Tibial artery (tissue), 4 donors: Measurements from ENCODE around the gene FAM98C.

Experiments
- DNase-seq, 2 donors: peaks; one replicate each; pipeline ENCODE4 v3.0.0-alpha.2; 2019
- H3K27ac ChIP-seq, 2 donors: fragments of 200-600 bp; sonication (generic) in 1 of 2; 1 replicate in 1 of 2; 2 replicates in 1 of 2; pipeline ENCODE4 v1.5.1; 2018 to 2019; ENCODE audit warnings: mild to moderate bottlenecking in 1 of 2
- H3K27me3 ChIP-seq, 2 donors: fragments of 200-600 bp; sonication (generic) in 1 of 2; one replicate each; pipeline versions ENCODE4 v1.5.1 to v1.6.0; 2016 to 2019
- H3K36me3 ChIP-seq, 3 donors: fragments of 200-600 bp; sonication (generic) in 2 of 3; one replicate each; pipeline ENCODE4 v1.5.1; 2016 to 2019; ENCODE audit warnings: mild to moderate bottlenecking in 2 of 3
- H3K4me1 ChIP-seq, 4 donors: fragments of 200-600 bp; sonication (generic) in 2 of 4; 1 replicate in 3 of 4; 2 replicates in 1 of 4; pipeline ENCODE4 v1.5.1; 2016 to 2019
- H3K4me3 ChIP-seq, 2 donors: fragments of 200-600 bp; sonication (generic) in 1 of 2; 1 replicate in 1 of 2; 2 replicates in 1 of 2; pipeline ENCODE4 v1.5.1; 2018 to 2019; ENCODE audit warnings: mild to moderate bottlenecking in 2 of 2
- H3K9me3 ChIP-seq, 3 donors: fragments of 200-600 bp; sonication (generic) in 1 of 3; one replicate each; pipeline ENCODE4 v1.5.1; 2016 to 2019
- intact Hi-C: fragments of 100-400 bp; cut with DNase I; formaldehyde crosslinking; loops from one replicate; pipeline ENCODE4 v1.15.0; 2023; ENCODE audit warnings: low total_unique reads
- TF ChIP-seq, protein P1 (sequence below), 2 experiments: fragments of 200-600 bp in 1 of 2; fragments of 450-650 bp in 1 of 2; IDR thresholded peaks; one replicate each; pipeline ENCODE4 v1.5.1; 2017 to 2019; ENCODE audit warnings: antibody characterized with exemption in 2 of 2, mild to moderate bottlenecking in 1 of 2, moderate library complexity in 1 of 2

The FAM98C gene

GRCh38 chr19:38375098-38375493 is 27.8 kb upstream of the FAM98C start:
- H3K36me3 ChIP-seq: peaks cover 25 to 39% (median 31%) of the 10 kb centered on the region in 3 donors

GRCh38 chr19:38375748-38376147 is 27.1 kb upstream of the FAM98C start:
- no peak for DNase-seq
- intact Hi-C loops: loop anchor here (2.0 kb wide), 1 partner anchor 143 kb away; no protein-coding TSS in a partner anchor
- Histone ChIP-seq H3K9me3 (no peaks in the 10 kb centered on the region), H3K27ac (peak overlapping the region in 1 of 2 donors; percentile 82), H3K27me3 (no peaks in the 10 kb centered on the region), H3K4me3 (peak overlapping the region; percentile 66 to 95), H3K4me1 (peaks cover 0 to 25% (median 20%) of the 10 kb centered on the region in 4 donors), H3K36me3 (peaks cover 31 to 45% (median 34%) of the 10 kb centered on the region in 3 donors)
- TF ChIP-seq, protein P1, sequence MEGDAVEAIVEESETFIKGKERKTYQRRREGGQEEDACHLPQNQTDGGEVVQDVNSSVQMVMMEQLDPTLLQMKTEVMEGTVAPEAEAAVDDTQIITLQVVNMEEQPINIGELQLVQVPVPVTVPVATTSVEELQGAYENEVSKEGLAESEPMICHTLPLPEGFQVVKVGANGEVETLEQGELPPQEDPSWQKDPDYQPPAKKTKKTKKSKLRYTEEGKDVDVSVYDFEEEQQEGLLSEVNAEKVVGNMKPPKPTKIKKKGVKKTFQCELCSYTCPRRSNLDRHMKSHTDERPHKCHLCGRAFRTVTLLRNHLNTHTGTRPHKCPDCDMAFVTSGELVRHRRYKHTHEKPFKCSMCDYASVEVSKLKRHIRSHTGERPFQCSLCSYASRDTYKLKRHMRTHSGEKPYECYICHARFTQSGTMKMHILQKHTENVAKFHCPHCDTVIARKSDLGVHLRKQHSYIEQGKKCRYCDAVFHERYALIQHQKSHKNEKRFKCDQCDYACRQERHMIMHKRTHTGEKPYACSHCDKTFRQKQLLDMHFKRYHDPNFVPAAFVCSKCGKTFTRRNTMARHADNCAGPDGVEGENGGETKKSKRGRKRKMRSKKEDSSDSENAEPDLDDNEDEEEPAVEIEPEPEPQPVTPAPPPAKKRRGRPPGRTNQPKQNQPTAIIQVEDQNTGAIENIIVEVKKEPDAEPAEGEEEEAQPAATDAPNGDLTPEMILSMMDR (IDR thresholded peaks at IDR 0.05): no peak

More at GRCh38 chr19:38375098-38375493, 27.8 kb upstream of the FAM98C start:
- intact Hi-C loops: loop anchor here (2.0 kb wide), 1 partner anchor 142 kb away; no protein-coding TSS in a partner anchor
- Histone ChIP-seq H3K4me1 (peaks cover 0 to 25% (median 20%) of the 10 kb centered on the region in 4 donors), H3K9me3 (no peaks in the 10 kb centered on the region), H3K4me3 (peak overlapping the region; percentile 66 to 95), H3K27me3 (no peaks in the 10 kb centered on the region), H3K27ac (peak overlapping the region; percentile 82 to 91)
- TF ChIP-seq, protein P1 (IDR thresholded peaks at IDR 0.05): no peak
- DNase-seq: no peak

DNA sequence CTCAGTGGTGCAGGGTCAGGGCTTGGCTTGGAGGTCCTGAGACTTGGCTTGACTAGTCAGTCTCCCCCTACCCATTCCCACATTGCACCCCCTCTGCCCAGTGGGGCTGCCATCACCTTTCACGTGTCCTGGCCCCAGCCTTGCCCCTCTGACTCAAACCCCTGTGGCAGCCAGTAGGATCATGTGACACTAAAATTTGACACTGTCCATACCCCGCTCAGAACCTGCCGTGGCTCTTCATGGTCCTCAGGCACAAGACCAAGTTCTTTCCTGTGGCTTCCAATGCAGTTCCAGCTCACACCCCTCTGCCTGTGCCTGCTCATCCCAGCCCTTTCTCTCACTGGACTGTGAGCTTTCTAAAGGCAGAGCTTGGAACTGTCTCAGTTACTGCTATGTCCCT is 26.3 kb upstream of the FAM98C start:
- Histone ChIP-seq H3K27me3 (no peaks in the 10 kb centered on the region), H3K4me1 (peaks cover 0 to 25% (median 20%) of the 10 kb centered on the region in 4 donors), H3K9me3 (no peaks in the 10 kb centered on the region), H3K36me3 (peaks cover 39 to 53% (median 42%) of the 10 kb centered on the region in 3 donors), H3K4me3 (no peak overlapping the region), H3K27ac (no peak overlapping the region)
- DNase-seq: no peak
- intact Hi-C loops: no loop called here
- TF ChIP-seq, protein P1 (IDR thresholded peaks at IDR 0.05): no peak

- peaks cover 44 to 58% (median 47%) of the 10 kb centered on the region in 3 donors for H3K36me3 ChIP-seq
- H3K27me3 ChIP-seq: no peaks in the 10 kb centered on the region
- TF ChIP-seq, protein P1 (IDR thresholded peaks at IDR 0.05): no peak
- H3K4me3 ChIP-seq: no peak overlapping the region
- intact Hi-C loops: no loop called here
- H3K9me3 ChIP-seq: no peaks in the 10 kb centered on the region
- H3K27ac ChIP-seq: no peak overlapping the region
- no peak for DNase-seq
- H3K4me1 ChIP-seq: peaks cover 0 to 25% (median 20%) of the 10 kb centered on the region in 4 donors
Measured at GRCh38 chr19:38377052-38377451, 25.8 kb upstream of the FAM98C start.

DNA sequence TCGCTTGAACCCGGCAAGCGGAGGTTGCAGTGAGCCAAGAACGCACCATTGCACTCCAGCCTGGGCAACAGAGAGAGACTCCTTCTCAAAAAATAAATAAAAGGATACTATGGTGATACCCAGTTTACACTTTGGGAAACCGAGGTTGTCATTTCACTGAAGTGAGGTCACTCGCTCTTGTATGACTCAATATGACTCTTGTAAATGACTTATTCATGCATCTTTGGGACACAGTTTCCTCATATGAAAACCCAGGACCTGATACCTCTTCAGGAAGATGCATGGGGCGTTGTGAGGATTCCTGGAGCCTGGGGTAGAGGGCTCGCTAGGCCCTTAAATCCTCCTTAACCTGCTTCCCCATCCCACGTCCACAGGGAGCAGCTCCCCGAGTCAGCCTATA is 24.0 kb upstream of the FAM98C start:
- Histone ChIP-seq H3K36me3 (peaks cover 62 to 76% (median 65%) of the 10 kb centered on the region in 3 donors), H3K4me1 (peaks cover 0 to 25% (median 19%) of the 10 kb centered on the region in 4 donors), H3K4me3 (no peak overlapping the region), H3K9me3 (no peaks in the 10 kb centered on the region), H3K27me3 (no peaks in the 10 kb centered on the region), H3K27ac (no peak overlapping the region)
- TF ChIP-seq, protein P1 (IDR thresholded peaks at IDR 0.05): no peak
- intact Hi-C loops: no loop called here
- no peak for DNase-seq
